Activated CD4-positive, alpha-beta T cell treated with anti-CD3 and anti-CD28 coated beads, Interleukin-10, Interleukin-2, amounts not matched to agents 100 ng/mL and 50 ng/mL, durations not matched to agents 16 hours and 8 hours (primary cell): ENCODE measurements around the gene GAPT.
"Not testable (repeated sequence)": the region's sequence is repeated elsewhere in the genome, so short reads cannot be mapped to it uniquely, and the experiment has no call there.

Experiments used
- DNase-seq: peaks from one replicate; pipeline ENCODE4 v3.0.0-alpha.2; 2020

GAPT gene

DNA sequence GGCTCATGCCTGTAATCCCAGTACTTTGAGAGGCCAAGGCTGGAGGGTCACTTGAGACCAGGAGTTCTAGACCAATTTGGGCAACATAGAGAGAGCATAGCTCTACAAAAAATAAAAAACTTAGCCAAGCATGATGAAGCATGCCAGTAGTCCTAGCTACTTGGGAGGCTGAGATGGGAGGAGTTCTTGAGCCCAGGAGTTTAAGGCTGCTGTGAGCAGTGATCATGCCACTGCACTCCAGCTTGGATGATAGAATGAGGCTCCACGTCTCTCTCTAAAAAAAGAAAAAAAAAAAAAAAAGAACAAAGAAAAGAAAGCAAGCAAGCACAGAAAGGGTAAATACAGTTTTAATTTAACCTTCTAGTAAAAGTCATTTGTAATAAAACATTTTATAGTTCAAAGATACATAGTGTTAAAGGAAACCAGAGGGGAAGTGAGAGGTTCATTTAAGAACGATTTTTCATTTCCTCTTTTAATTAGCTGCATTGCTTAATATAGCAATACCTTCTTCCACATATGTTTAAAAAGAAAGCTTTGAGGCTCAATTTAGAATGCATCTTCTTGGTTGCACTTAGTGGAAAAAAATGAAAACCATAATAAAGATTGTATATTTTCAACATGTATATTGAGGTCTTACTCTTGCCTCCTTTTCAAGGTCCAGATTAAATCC lies 14.9 kb downstream of the GAPT start:
- DNase-seq: no peak

- DNase-seq: no peak
Measured at GRCh38 chr5:58507715-58508114, 16.5 kb downstream of the GAPT start.

DNA sequence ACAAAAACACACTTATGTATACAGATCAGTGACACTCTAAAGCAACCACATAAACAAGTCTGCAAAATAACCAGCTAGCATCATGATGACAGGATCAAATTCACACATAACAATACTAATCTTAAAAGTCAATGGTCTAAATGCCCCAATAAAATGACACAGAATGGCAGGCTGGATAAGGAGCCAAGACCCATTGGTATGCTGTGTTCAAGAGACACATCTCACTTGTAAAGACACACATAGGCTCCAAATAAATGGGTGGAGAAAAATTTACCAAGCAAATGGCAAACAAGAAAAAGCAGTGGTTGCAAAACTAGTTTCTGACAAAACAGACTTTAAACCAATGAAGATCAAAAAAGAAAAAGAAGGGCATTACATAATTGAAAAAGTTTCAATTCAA lies 26.0 kb downstream of the GAPT start:
- DNase-seq: no peak

DNA sequence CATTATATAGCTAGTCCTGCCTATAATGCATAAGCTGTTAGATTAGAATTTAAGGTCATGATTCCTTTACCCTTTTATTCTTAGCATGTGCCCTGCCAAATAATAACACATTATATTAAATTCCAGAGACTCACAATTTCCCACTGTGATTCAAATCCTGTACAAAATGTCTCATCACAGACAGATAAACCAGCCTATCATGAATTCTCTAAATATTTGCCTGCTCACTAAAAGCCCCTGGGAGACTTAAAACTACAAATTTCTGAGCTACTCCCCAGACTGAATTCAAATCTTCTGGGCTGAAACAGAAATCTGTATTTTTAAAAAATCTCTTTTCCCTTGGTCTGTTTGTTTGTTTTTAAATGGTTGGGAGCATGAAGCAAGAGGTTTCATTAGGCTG lies 32.7 kb downstream of the GAPT start:
- DNase-seq: no peak

DNA sequence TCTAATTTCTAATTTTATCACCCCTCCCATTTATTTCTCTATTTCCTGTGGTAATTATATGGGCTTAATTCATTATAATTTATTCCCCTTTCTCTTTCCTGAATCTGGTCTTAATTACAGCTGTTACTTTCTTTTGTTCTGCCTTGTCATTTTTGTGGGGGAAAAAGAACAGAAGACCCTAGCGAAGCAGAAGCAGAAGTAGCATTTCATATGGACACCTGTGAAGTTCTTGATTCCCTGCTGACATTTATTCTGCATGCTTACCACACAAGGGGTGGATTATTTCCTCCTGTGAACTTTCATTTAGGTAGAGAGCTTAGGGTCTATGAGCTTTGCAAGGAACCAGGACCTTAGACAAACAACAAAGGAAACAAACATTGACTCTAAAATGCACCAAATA lies 33.3 kb downstream of the GAPT start:
- DNase-seq: no peak

DNA sequence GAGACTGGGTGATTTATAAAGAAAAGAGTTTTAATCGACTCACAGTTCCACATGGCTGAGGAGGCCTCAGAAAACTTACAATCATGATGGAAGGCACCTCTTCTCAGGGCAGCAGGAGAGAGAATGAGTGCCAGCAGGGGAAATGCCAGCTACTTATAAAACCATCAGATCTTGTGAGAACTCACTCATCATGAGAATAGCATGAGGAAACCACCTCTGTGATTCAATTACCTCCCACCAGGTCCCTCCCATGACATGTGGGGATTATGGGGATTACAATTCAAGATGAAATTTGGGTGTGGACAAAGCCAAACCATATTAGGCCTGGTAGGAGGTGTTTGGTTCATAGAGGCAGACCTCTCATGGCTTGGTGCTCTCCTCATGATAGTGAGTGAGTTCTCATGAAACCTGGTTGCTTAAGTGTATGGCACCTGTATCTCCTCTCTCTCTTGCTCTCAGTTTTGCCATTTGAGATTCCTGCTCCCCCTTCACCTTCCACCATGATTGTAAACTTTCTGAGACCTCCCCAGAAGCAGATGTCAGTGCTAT lies 39.8 kb downstream of the GAPT start:
- no peak for DNase-seq

DNA sequence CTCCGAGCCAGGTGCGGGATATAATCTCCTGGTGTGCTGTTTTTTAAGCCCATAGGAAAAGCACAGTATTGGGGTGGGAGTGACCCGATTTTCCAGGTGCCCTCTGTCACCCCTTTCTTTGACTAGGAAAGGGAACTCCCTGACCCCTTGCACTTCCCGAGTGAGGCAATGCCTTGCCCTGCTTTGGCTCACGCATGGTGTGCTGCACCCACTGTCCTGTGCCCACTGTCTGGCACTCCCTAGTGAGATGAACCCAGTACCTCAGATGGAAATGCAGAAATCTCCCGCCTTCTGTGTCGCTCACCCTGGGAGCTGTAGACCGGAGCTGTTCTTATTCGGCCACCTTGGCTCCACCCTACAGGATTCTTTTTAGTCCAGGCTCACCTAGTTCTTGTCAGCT lies 50.7 kb downstream of the GAPT start:
- not testable (repeated sequence) for DNase-seq

DNA sequence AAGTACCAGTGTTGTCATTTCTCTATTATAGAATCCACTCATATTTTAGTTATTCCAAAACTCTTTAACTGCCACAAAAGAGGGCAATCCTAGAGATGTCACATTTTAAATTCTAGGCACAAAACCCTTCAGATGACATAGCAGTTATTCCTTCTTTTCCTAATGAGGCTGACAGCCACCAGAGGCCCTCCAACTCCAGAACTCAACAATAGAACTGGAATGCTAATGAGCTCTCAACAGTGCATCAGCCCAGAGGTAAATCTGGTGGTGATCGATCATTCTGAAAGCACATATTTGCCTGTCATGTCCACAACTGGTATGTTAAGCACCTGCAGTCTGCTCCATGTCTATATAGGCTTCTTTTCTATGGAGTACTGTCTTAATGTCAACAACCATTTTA lies 51.5 kb downstream of the GAPT start:
- no peak for DNase-seq

- no peak for DNase-seq
Measured at GRCh38 chr5:58543723-58544122, 52.5 kb downstream of the GAPT start.

DNA sequence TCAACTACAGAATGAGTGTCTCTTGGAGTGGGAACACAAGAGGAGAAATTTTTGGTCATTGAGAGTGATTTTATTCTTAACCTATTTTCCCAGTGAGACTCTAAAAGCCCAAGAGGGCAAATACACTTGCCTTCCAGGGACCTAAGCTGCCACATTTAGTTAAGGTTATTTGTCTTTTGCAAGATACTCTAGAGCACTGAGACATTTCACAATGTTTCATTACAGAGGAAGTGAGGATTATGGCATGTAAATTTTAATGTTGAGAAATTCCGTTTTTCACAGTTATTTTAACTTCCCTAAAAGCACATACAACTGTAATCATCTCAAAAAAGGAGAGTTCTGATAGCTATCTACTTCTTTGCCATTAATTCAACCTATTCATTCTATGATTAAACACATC lies 53.0 kb downstream of the GAPT start:
- no peak for DNase-seq

- DNase-seq: no peak
Measured at GRCh38 chr5:58544926-58545325, 53.7 kb downstream of the GAPT start.

DNA sequence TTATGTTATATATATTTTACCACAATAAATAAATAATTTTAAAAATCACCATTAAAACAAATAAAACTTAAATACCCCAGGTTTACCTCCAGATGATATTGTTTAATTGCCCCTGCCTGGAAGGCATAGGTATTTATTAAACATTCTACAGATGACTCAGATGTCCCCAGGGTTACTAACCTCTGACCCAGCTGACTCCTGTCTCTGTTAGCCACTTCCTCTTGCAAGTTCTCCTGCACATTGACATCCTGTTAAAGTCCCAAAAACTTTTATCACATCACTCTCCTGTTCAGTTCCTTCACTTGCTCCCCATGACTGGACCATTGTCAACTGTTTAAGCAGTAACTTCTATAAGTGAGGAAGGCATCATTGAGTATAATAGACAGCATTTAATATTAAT lies 54.7 kb downstream of the GAPT start:
- peak; percentile 9 for DNase-seq
